Testis (tissue), 2 donors: ENCODE data around the gene SRGAP1.

Experiments used
- POLR2A ChIP-seq: fragments of 450-650 bp; IDR thresholded peaks from one replicate; pipeline ENCODE4 v1.6.1; 2017; ENCODE audit warnings: antibody characterized with exemption, mild to moderate bottlenecking, moderate library complexity
- TF ChIP-seq, protein P1 (sequence below), 3 experiments: fragments of 450-650 bp in 2 of 3; fragments of 200-600 bp in 1 of 3; sonication (generic) in 1 of 3; IDR thresholded peaks; one replicate each; pipeline ENCODE4 v1.5.1; 2016 to 2019; ENCODE audit warnings: antibody characterized with exemption in 3 of 3, mild to moderate bottlenecking in 2 of 3, moderate library complexity in 1 of 3

DNA sequence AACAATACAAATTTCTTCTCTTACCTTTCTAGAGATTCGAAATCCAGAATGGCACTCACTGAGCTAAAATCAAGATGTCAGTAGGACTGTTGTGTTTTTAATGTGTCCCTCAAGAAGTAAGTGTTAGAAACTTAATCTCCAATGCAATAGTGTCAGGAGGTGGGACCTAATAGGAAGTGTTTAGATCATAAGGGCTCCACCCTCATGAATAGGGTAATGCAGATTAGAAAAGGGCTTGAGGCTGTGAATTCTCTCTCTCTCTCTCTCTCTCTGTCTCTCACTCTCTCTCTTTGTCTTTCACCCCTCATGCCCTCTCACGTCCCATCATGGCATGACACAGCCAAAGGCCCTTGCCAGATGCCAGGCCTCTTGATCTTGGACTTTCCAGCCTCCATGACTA lies 15.6 kb upstream of the SRGAP1 start:
- TF ChIP-seq, protein P1, sequence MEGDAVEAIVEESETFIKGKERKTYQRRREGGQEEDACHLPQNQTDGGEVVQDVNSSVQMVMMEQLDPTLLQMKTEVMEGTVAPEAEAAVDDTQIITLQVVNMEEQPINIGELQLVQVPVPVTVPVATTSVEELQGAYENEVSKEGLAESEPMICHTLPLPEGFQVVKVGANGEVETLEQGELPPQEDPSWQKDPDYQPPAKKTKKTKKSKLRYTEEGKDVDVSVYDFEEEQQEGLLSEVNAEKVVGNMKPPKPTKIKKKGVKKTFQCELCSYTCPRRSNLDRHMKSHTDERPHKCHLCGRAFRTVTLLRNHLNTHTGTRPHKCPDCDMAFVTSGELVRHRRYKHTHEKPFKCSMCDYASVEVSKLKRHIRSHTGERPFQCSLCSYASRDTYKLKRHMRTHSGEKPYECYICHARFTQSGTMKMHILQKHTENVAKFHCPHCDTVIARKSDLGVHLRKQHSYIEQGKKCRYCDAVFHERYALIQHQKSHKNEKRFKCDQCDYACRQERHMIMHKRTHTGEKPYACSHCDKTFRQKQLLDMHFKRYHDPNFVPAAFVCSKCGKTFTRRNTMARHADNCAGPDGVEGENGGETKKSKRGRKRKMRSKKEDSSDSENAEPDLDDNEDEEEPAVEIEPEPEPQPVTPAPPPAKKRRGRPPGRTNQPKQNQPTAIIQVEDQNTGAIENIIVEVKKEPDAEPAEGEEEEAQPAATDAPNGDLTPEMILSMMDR (IDR thresholded peaks at IDR 0.05) = no peak
- no peak for TF ChIP-seq POLR2A
